H1 (cell line): ENCODE data around the gene CMSS1. TPM values are rescaled to one million over a fixed set of nuclear protein-coding genes. Genes with fewer than 3 reads are reported as not detected.

ENCODE experiments used
- CTCF ChIA-PET: fragments of 300-600 bp; sonication (Branson Sonifier 250); formaldehyde crosslinking; loops from one replicate; lab custom pipeline; 2021; ENCODE audit not compliant: partially characterized antibody; lab: Charles Lee
- POLR2A ChIA-PET: fragments of 300-600 bp; sonication (Branson Sonifier 250); formaldehyde crosslinking; loops from one replicate; lab custom pipeline; 2021; ENCODE audit warnings: inconsistent platforms; ENCODE audit not compliant: partially characterized antibody; lab: Charles Lee
- DNase-seq, 2 experiments: peaks; one replicate each; pipeline versions ENCODE4 v3.0.0 to v3.0.0-alpha.2; 2010 to 2022; ENCODE audit warnings: low spot score in 2 of 2, low read depth in 1 of 2, mixed read lengths in 1 of 2
- FAIRE-seq: peaks from 2 replicates; lab custom pipeline; 2011; peaks lifted over from hg19 to GRCh38; lab: Jason Lieb, UNC
- H2AFZ ChIP-seq: 2 replicates; pipeline ENCODE4 v1.8.1; 2012; ENCODE audit warnings: low read length, inconsistent platforms
- H2AK5ac ChIP-seq: 2 replicates; pipeline ENCODE4 v1.6.1; 2013; ENCODE audit warnings: low read depth, low read length
- H2BK120ac ChIP-seq: replicated peaks from 2 replicates; pipeline ENCODE3; 2013; ENCODE audit warnings: low read depth, low read length, inconsistent platforms
- H2BK12ac ChIP-seq: 2 replicates; pipeline ENCODE4 v1.6.1; 2013; ENCODE audit warnings: low read depth, low read length
- H2BK15ac ChIP-seq: 2 replicates; pipeline ENCODE4 v1.6.1; 2013; ENCODE audit warnings: low read length
- H2BK20ac ChIP-seq: 2 replicates; pipeline ENCODE4 v1.6.1; 2013; ENCODE audit warnings: low read length
- H2BK5ac ChIP-seq: 2 replicates; pipeline ENCODE4 v1.6.1; 2013; ENCODE audit warnings: low read depth, low read length
- H3K14ac ChIP-seq: 2 replicates; pipeline ENCODE4 v1.6.1; 2013; ENCODE audit warnings: inconsistent platforms; ENCODE audit not compliant: insufficient read length
- H3K18ac ChIP-seq: 2 replicates; pipeline ENCODE4 v1.6.1; 2013; ENCODE audit warnings: low read length; ENCODE audit errors: extremely low read depth
- H3K23ac ChIP-seq: 2 replicates; pipeline ENCODE4 v1.6.1; 2013; ENCODE audit warnings: inconsistent platforms; ENCODE audit not compliant: insufficient read length
- H3K23me2 ChIP-seq: 2 replicates; pipeline ENCODE4 v1.6.1; 2013; ENCODE audit warnings: low read depth, low read length
- H3K27ac ChIP-seq: 2 replicates; pipeline ENCODE4 v1.6.1; 2011; ENCODE audit warnings: low read depth, low read length, inconsistent platforms
- H3K27me3 ChIP-seq, 4 experiments: replicated peaks in 1 of 4; 1 replicate in 1 of 4; 2 replicates in 3 of 4; pipeline versions ENCODE4 v1.6.1 to v1.8.1; 2011 to 2013; ENCODE audit warnings: low read length in 3 of 4, mild to moderate bottlenecking in 3 of 4, inconsistent platforms in 2 of 4, mixed read lengths in 2 of 4, moderate library complexity in 1 of 4; ENCODE audit not compliant: control insufficient read depth in 3 of 4, insufficient read depth in 3 of 4; ENCODE audit errors: extremely low read depth in 1 of 4
- H3K36me3 ChIP-seq, 4 experiments: 2 replicates each; pipeline versions ENCODE4 v1.6.1 to v1.8.1; 2011 to 2013; ENCODE audit warnings: mild to moderate bottlenecking in 4 of 4, low read length in 3 of 4, moderate library complexity in 2 of 4, control low read depth in 1 of 4, inconsistent platforms in 1 of 4; ENCODE audit not compliant: insufficient read depth in 4 of 4, control insufficient read depth in 2 of 4
- H3K4ac ChIP-seq: replicated peaks from 2 replicates; pipeline ENCODE3; 2013; ENCODE audit warnings: low read length, low read depth, mixed read lengths, inconsistent platforms; ENCODE audit not compliant: insufficient read length
- H3K4me1 ChIP-seq, 4 experiments: replicated peaks in 1 of 4; 1 replicate in 1 of 4; 2 replicates in 3 of 4; pipeline versions ENCODE4 v1.6.1 to v1.8.1; 2011 to 2013; ENCODE audit warnings: low read length in 3 of 4, inconsistent platforms in 2 of 4, mixed read lengths in 1 of 4; ENCODE audit not compliant: insufficient read depth in 4 of 4, control insufficient read depth in 3 of 4
- H3K4me2 ChIP-seq, 2 experiments: 2 replicates each; pipeline versions ENCODE4 v1.6.1 to v1.8.1; 2011 to 2013; ENCODE audit warnings: low read depth in 2 of 2, low read length in 2 of 2, control low read depth in 1 of 2, inconsistent platforms in 1 of 2, mild to moderate bottlenecking in 1 of 2; ENCODE audit not compliant: insufficient read depth in 1 of 2
- H3K4me3 ChIP-seq, 4 experiments: fragments of 200-600, 300-600 bp in 1 of 4; sonication (generic), shearing (Covaris generic), sonication (Bioruptor Twin) in 1 of 4; 2 replicates each; pipeline versions ENCODE4 v1.5.1 to v1.8.1; 2011 to 2016; ENCODE audit warnings: low read length in 4 of 4, low read depth in 3 of 4, control low read depth in 2 of 4, inconsistent platforms in 2 of 4, mild to moderate bottlenecking in 2 of 4, mixed read lengths in 1 of 4, moderate library complexity in 1 of 4; ENCODE audit not compliant: insufficient read depth in 2 of 4; ENCODE audit errors: extremely low read depth in 1 of 4
- H3K56ac ChIP-seq: replicated peaks from 2 replicates; pipeline ENCODE3; 2013; ENCODE audit warnings: low read depth, mild to moderate bottlenecking, mixed read lengths, low read length, inconsistent platforms; ENCODE audit not compliant: insufficient read length
- H3K79me1 ChIP-seq: 2 replicates; pipeline ENCODE4 v1.6.1; 2013; ENCODE audit warnings: low read depth, low read length, control low read depth
- H3K79me2 ChIP-seq, 2 experiments: 2 replicates each; pipeline versions ENCODE4 v1.6.1 to v1.8.1; 2012 to 2013; ENCODE audit warnings: low read length in 2 of 2, mild to moderate bottlenecking in 2 of 2, inconsistent platforms in 1 of 2; ENCODE audit not compliant: insufficient read depth in 2 of 2, control insufficient read depth in 1 of 2
- H3K9ac ChIP-seq, 4 experiments: replicated peaks in 1 of 4; 1 replicate in 1 of 4; 2 replicates in 3 of 4; pipeline versions ENCODE4 v1.6.1 to v1.8.1; 2011 to 2013; ENCODE audit warnings: low read depth in 3 of 4, low read length in 3 of 4, control low read depth in 2 of 4, mild to moderate bottlenecking in 2 of 4, moderate library complexity in 2 of 4, inconsistent platforms in 1 of 4; ENCODE audit errors: extremely low read depth in 1 of 4
- H3K9me3 ChIP-seq, 2 experiments: 2 replicates each; pipeline versions ENCODE4 v1.6.1 to v1.8.1; 2012 to 2013; ENCODE audit warnings: mild to moderate bottlenecking in 2 of 2, moderate library complexity in 2 of 2, control low read depth in 1 of 2, inconsistent platforms in 1 of 2, low read depth in 1 of 2, low read length in 1 of 2, mixed read lengths in 1 of 2; ENCODE audit not compliant: insufficient read depth in 2 of 2
- H4K20me1 ChIP-seq, 2 experiments: replicated peaks in 1 of 2; 2 replicates each; pipeline versions ENCODE3 to v1.8.1; 2011 to 2013; ENCODE audit warnings: inconsistent platforms in 2 of 2, low read length in 2 of 2, mild to moderate bottlenecking in 1 of 2; ENCODE audit not compliant: insufficient read depth in 2 of 2, control insufficient read depth in 1 of 2
- H4K5ac ChIP-seq: 2 replicates; pipeline ENCODE4 v1.6.1; 2013; ENCODE audit warnings: low read length, low read depth, mixed read lengths, inconsistent platforms; ENCODE audit not compliant: insufficient read length
- H4K8ac ChIP-seq: 2 replicates; pipeline ENCODE4 v1.8.0; 2013; ENCODE audit warnings: mild to moderate bottlenecking, moderate library complexity, low read length, inconsistent platforms; ENCODE audit not compliant: insufficient read depth; ENCODE audit errors: extremely low read depth
- H4K91ac ChIP-seq: replicated peaks from 2 replicates; pipeline ENCODE3; 2013; ENCODE audit warnings: low read length, mixed read lengths, inconsistent platforms; ENCODE audit not compliant: insufficient read length
- ASH2L ChIP-seq: fragments of 200-600, 300-600 bp; sonication (generic); IDR thresholded peaks from one replicate; pipeline ENCODE4 v1.7.1; 2017; ENCODE audit warnings: low read length
- EZH2 ChIP-seq: fragments of 200-600 bp; sonication (generic); IDR thresholded peaks from 2 replicates; pipeline ENCODE4 v1.7.1; 2012; ENCODE audit warnings: low read depth, mild to moderate bottlenecking, moderate library complexity, low read length, inconsistent platforms; ENCODE audit not compliant: severe bottlenecking
- JUND ChIP-seq: IDR thresholded peaks from 2 replicates; pipeline ENCODE4 v1.6.1; 2011; ENCODE audit warnings: mild to moderate bottlenecking, improper control_type of control experiment, low read length
- SP2 ChIP-seq: IDR thresholded peaks from 2 replicates; pipeline ENCODE4 v1.6.1; 2012; ENCODE audit warnings: mild to moderate bottlenecking, low read length, inconsistent platforms
- WGBS, 2 experiments: shearing (Covaris generic) in 1 of 2; methylation state at CpG; one replicate each; pipeline versions ENCODE4 v1.1.6 to v1.1.7; 2013 to 2015; ENCODE audit warnings: low lambda C conversion rate in 2 of 2, mixed read lengths in 2 of 2, inconsistent platforms in 1 of 2, low coverage in 1 of 2, missing lambda C conversion rate in 1 of 2; ENCODE audit not compliant: insufficient replicate concordance in 2 of 2, insufficient coverage in 1 of 2, insufficient read length in 1 of 2; ENCODE audit errors: extremely low coverage in 1 of 2, missing lambda C conversion rate in 1 of 2; 5-methylcytosine and 5-hydroxymethylcytosine counted together
- polyA plus RNA-seq, 7 experiments: library from polyadenylated mRNA; depleted of rRNA in 3 of 7; stranded (reverse) in 5 of 7; unstranded in 2 of 7; fragments of >200 nt in 5 of 7; fragments of 200-250 nt in 2 of 7; gene quantifications; 1 replicate in 5 of 7; 2 replicates in 1 of 7; 4 replicates in 1 of 7; pipeline versions ENCODE4 v1.2.1 to v1.2.3, GENCODE V29; 2011 to 2013; ENCODE audit warnings: missing spikeins in 2 of 7, mixed read lengths in 2 of 7
- total RNA-seq: library from RNA; stranded (reverse); fragmentation: NEBNext Ultra II Directional; extraction: Animal tissue kit (Norgen Biotek cat#: 25700); gene quantifications from 2 replicates; pipeline ENCODE4 v1.2.1, GENCODE V29; 2021

CMSS1 gene
- total and polyA plus RNA-seq, 2 of the 8 experiments (the other 6 are each of a cell fraction or from before 2014, with no cell fraction given), result 15.2 to 75.1 TPM

GRCh38 chr3:99799422-99799821 is 18.2 kb upstream of the CMSS1 start:
- Histone ChIP-seq H2AK5ac (no peak overlapping the region), H2BK120ac (no peak overlapping the region), H3K56ac (no peak overlapping the region), H3K79me1 (no peaks in the 10 kb centered on the region), H4K20me1 (no peaks in the 10 kb centered on the region), H4K91ac (no peak overlapping the region), H3K36me3 (no peaks in the 10 kb centered on the region; a peak in 1 of 8 replicates), H3K9me3 (peaks cover 3 to 9% of the 10 kb centered on the region in 2 experiments; a peak in 3 of 4 replicates), H3K79me2 (no peaks in the 10 kb centered on the region), H3K4me2 (no peak overlapping the region), H3K27ac (no peak overlapping the region), H3K23ac (no peak overlapping the region), H2BK12ac (no peak overlapping the region), H3K4me3 (no peak overlapping the region), H2BK15ac (no peak overlapping the region), H3K23me2 (no peaks in the 10 kb centered on the region), H3K18ac (no peak overlapping the region), H3K9ac (no peak overlapping the region), H3K4me1 (no peaks in the 10 kb centered on the region), H3K14ac (no peak overlapping the region), H2BK5ac (no peak overlapping the region), H3K4ac (no peak overlapping the region), H4K5ac (no peak overlapping the region), H2BK20ac (no peak overlapping the region), H2AFZ (no peak overlapping the region), H4K8ac (no peak overlapping the region), H3K27me3 (no peaks in the 10 kb centered on the region)
- ChIA-PET CTCF (interaction anchor here (1.4 kb wide), 1 partner anchor 9 kb away, joined by 4 read pairs; no protein-coding TSS in a partner anchor), POLR2A (no interaction called here)
- DNase-seq (no peak), FAIRE-seq (peak; percentile 7)
- WGBS, 2 experiments, result 90% methylated on average over 4 of the region's 4 CpGs; no CpG with 5 or more reads in 1 of the 2 experiments
- TF ChIP-seq ASH2L (no peak), EZH2 (no peak), SP2 (no peak), JUND (no peak)
